Muscle of leg (tissue), 16 donors: Measurements from ENCODE around the gene BTAF1. TPM values are rescaled to one million over a fixed set of nuclear protein-coding genes. Genes with fewer than 3 reads are reported as not detected.

ENCODE experiments used
- DNase-seq: peaks from one replicate; pipeline ENCODE4 v3.0.0; 2013
- H3K27ac ChIP-seq: one replicate; pipeline ENCODE4 v1.5.1; 2013; ENCODE audit warnings: mild to moderate bottlenecking, low read length, control low read depth
- H3K27me3 ChIP-seq: one replicate; pipeline ENCODE4 v1.6.1; 2013; ENCODE audit warnings: low read length; ENCODE audit not compliant: control insufficient read depth, insufficient read depth
- H3K36me3 ChIP-seq: one replicate; pipeline ENCODE4 v1.6.1; 2013; ENCODE audit warnings: low read length; ENCODE audit not compliant: control insufficient read depth, insufficient read depth
- H3K4me1 ChIP-seq: one replicate; pipeline ENCODE4 v1.6.1; 2013; ENCODE audit warnings: low read length; ENCODE audit not compliant: control insufficient read depth, insufficient read depth
- H3K4me3 ChIP-seq: one replicate; pipeline ENCODE4 v1.5.1; 2013; ENCODE audit warnings: low read length, control low read depth
- H3K9me3 ChIP-seq: replicated peaks from 2 replicates; pipeline ENCODE4 v1.6.1; 2013; ENCODE audit warnings: low read depth, low read length; ENCODE audit not compliant: control insufficient read depth
- WGBS: methylation state at CpG from one replicate; pipeline ENCODE4 v1.1.5; 2013; ENCODE audit warnings: missing lambda C conversion rate; ENCODE audit not compliant: insufficient coverage; 5-methylcytosine and 5-hydroxymethylcytosine counted together
- long read RNA-seq, 11 donors: transcript quantifications; one replicate each; lab custom pipeline, GENCODE V29; 2026
- polyA plus RNA-seq, 8 donors: library from polyadenylated mRNA; unstranded; fragments of 120-200 nt; gene quantifications; one replicate each; pipeline versions ENCODE4 v1.2.1 to v1.2.3, GENCODE V29; 2013; ENCODE audit warnings: inconsistent platforms in 1 of 8, low replicate concordance in 1 of 8; ENCODE audit not compliant: insufficient read length in 8 of 8, insufficient read depth in 1 of 8
- total RNA-seq: library from RNA; stranded (reverse); fragments of 120-200 nt; gene quantifications from one replicate; pipeline ENCODE4 v1.2.4, GENCODE V29; 2013

The BTAF1 gene
- total RNA-seq (29.0 TPM), polyA plus RNA-seq (10 to 100 TPM; 16.5 to 25.7 (median 22.4) TPM)
- long read RNA-seq, donor 1, full-length matches to known transcripts, result 1 of 1 reads
- long read RNA-seq, donor 1, partial matches to known transcripts, result 0 of 1 reads
- long read RNA-seq, donor 1, other reads (novel, unspliced or antisense), result 0 of 1 reads
- long read RNA-seq, donor 2, result 0 reads
- long read RNA-seq, donor 3, result 0 reads
- long read RNA-seq, donor 4, result 0 reads
- long read RNA-seq, donor 5, full-length matches to known transcripts, result 1 of 1 reads
- long read RNA-seq, donor 5, partial matches to known transcripts, result 0 of 1 reads
- long read RNA-seq, donor 5, other reads (novel, unspliced or antisense), result 0 of 1 reads
- long read RNA-seq, donor 6, partial matches to known transcripts, result 10 of 10 reads
- long read RNA-seq, donor 6, other reads (novel, unspliced or antisense), result 0 of 10 reads
- long read RNA-seq, donor 7, full-length matches to known transcripts, result 2 of 2 reads
- long read RNA-seq, donor 7, partial matches to known transcripts, result 0 of 2 reads
- long read RNA-seq, donor 7, other reads (novel, unspliced or antisense), result 0 of 2 reads
- long read RNA-seq, donor 8, full-length matches to known transcripts, result 1 of 1 reads
- long read RNA-seq, donor 8, partial matches to known transcripts, result 0 of 1 reads
- long read RNA-seq, donor 8, other reads (novel, unspliced or antisense), result 0 of 1 reads
- long read RNA-seq, donor 9, result 0 reads
- long read RNA-seq, donor 10, result 0 reads
- long read RNA-seq, donor 11, result 0 reads

- Histone ChIP-seq H3K27ac (peak within 1 kb of the TSS; percentile 91), H3K4me3 (peak within 1 kb of the TSS; percentile 86), H3K27me3 (no peaks in the 10 kb centered on the region), H3K4me1 (peaks cover 4% of the 10 kb centered on the region), H3K36me3 (no peaks in the 10 kb centered on the region), H3K9me3 (no peaks in the 10 kb centered on the region)
- peak; percentile 98 for DNase-seq
- 0% methylated on average over 60 of the region's 65 CpGs for WGBS
Measured at GRCh38 chr10:91923371-91924211, at the start of gene BTAF1. BTAF1 (plus strand) TSS chr10:91923770; CDS start chr10:91924077, 307 bp downstream.

DNA sequence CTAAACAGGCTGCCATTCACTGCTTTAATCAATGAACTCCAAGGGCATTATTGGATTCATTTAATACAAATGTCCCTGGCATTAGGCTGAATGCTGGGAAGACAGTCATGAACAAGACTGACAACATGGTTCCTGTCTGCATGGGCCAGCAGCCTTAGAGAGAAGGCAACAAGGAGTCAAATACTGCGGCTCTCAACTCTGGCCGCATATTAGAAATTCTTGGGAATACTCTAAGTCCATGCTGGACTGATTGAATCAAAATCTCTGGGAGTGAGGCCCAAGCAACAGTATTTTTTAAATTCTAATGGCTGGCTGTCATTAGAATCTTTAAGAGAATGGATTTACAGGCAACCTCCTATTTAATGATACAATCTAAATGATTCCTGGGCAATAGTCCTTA, 48.4 kb upstream of the BTAF1 start:
- 100% methylated on average over 1 of the region's 2 CpGs for WGBS
- Histone ChIP-seq H3K4me3 (no peak overlapping the region), H3K36me3 (no peaks in the 10 kb centered on the region), H3K27me3 (no peaks in the 10 kb centered on the region), H3K4me1 (no peaks in the 10 kb centered on the region), H3K9me3 (no peaks in the 10 kb centered on the region), H3K27ac (no peak overlapping the region)
- no peak for DNase-seq

- Histone ChIP-seq H3K4me3 (no peak overlapping the region), H3K36me3 (no peaks in the 10 kb centered on the region), H3K27ac (no peak overlapping the region), H3K9me3 (no peaks in the 10 kb centered on the region), H3K27me3 (no peaks in the 10 kb centered on the region), H3K4me1 (no peaks in the 10 kb centered on the region)
- WGBS, result no CpG with 5 or more reads among the region's 1 CpG
- DNase-seq, result no peak
Measured at GRCh38 chr10:91875779-91876178, 47.8 kb upstream of the BTAF1 start.

DNA sequence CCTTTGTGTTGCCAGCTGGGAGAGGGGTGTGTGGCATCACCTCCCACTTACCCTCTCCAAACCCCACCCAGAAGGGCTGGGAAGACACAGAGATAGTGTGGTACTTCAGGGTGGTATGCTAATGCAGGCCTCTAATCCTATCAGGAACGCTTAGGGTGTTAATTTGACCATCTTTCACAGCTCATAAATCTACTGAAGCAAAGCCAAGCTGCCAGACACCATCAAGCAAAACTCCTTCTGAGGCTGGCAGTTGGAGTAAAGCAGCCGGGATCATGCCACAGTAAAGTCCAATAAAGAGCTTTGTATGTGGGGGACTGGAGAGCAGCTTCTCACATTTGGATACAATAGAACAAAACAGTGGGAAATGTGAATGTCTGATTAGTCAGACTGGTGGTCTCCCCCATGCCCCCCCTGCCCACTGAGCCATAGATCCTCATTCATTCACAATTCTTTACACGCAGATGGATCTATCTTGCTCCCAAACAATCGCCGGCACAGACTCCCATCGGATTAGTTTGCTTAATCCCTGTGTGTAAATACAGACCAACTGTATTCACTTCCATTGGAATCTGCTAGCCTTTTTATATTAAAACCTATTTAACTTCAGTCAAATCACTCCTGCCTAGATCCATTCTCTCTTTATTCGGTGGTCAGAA, 43.9 kb upstream of the BTAF1 start:
- 19% methylated on average over 4 of the region's 7 CpGs for WGBS
- Histone ChIP-seq H3K4me1 (peaks cover 15% of the 10 kb centered on the region), H3K9me3 (no peaks in the 10 kb centered on the region), H3K27ac (no peak overlapping the region), H3K36me3 (no peaks in the 10 kb centered on the region), H3K27me3 (peaks cover 5% of the 10 kb centered on the region), H3K4me3 (no peak overlapping the region)
- DNase-seq, result peak; percentile 31

GRCh38 chr10:91880310-91880709, 43.3 kb upstream of the BTAF1 start:
- H3K9me3 ChIP-seq, result no peaks in the 10 kb centered on the region
- H3K4me1 ChIP-seq, result peaks cover 15% of the 10 kb centered on the region
- H3K27ac ChIP-seq, result no peak overlapping the region
- no peaks in the 10 kb centered on the region for H3K36me3 ChIP-seq
- 20% methylated on average over 1 of the region's 3 CpGs for WGBS
- no peak overlapping the region for H3K4me3 ChIP-seq
- DNase-seq, result peak; percentile 27
- peaks cover 5% of the 10 kb centered on the region for H3K27me3 ChIP-seq

DNA sequence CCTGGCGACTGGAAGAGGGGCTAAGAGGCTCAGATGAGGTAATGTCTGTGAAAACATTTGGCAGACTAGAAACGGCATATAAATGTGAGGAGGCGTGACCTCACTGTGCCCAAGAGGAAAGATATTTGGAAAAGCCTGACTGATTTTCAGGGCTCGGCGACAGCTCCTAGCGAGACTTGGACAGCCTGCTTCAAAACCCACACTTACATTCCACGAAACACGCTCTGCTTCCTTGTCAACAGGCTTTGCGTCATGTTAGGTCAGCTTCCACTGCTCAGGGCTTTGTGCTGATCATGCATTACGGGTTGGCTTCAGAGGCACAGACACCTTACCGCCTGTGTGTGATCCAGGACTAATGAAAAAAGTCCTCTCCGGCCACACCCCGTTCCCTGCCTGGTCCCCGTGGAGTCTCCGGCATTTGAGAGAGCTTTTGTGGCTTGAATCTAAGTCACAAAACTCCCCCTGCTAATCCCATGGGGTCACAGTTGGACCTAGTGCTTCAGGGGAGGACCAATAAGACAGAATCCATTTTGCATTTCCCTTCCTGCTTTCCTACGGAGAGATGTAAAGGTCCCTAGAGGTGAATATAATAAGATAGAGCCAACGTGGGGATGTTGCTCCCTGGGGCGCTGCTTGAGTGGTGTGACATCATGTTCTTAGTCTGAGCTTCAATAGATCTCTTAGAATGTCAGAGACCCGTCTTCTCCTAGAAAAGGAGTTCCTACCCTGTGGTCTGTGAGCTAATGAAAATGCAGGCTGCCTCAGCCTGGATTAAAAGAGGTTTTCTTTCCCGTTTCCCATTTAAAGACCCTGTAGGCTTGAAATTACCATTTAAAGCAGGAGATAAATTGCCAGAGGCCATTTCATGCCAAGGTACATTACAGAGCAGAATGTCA, 39.8 kb upstream of the BTAF1 start:
- 17% methylated on average over 13 of the region's 20 CpGs for WGBS
- peaks cover 5% of the 10 kb centered on the region for H3K27me3 ChIP-seq
- peak overlapping the region; percentile 15 for H3K27ac ChIP-seq
- DNase-seq, result peak; percentile 79
- no peaks in the 10 kb centered on the region for H3K9me3 ChIP-seq
- peaks cover 22% of the 10 kb centered on the region for H3K4me1 ChIP-seq
- H3K36me3 ChIP-seq, result no peaks in the 10 kb centered on the region
- H3K4me3 ChIP-seq, result no peak overlapping the region

- WGBS, result no CpG with 5 or more reads among the region's 1 CpG
- peaks cover 22% of the 10 kb centered on the region for H3K4me1 ChIP-seq
- no peak overlapping the region for H3K4me3 ChIP-seq
- H3K9me3 ChIP-seq, result no peaks in the 10 kb centered on the region
- peak overlapping the region; percentile 10 for H3K27ac ChIP-seq
- DNase-seq, result peak; percentile 38
- H3K27me3 ChIP-seq, result peaks cover 7% of the 10 kb centered on the region
- H3K36me3 ChIP-seq, result no peaks in the 10 kb centered on the region
Measured at GRCh38 chr10:91884536-91884935, 39.0 kb upstream of the BTAF1 start.

GRCh38 chr10:91885362-91886079, 38.0 kb upstream of the BTAF1 start:
- no peak for DNase-seq
- Histone ChIP-seq H3K36me3 (no peaks in the 10 kb centered on the region), H3K9me3 (no peaks in the 10 kb centered on the region), H3K27me3 (peaks cover 7% of the 10 kb centered on the region), H3K4me1 (peaks cover 22% of the 10 kb centered on the region), H3K4me3 (no peak overlapping the region), H3K27ac (no peak overlapping the region)
- 82% methylated on average over 3 of the region's 9 CpGs for WGBS
